HEK293 (cell line): ENCODE data around the gene MALRD1.

Experiments used
- CTCF ChIA-PET: fragments of 350-600 bp; formaldehyde crosslinking; extraction: SDS; loops from one replicate; lab custom pipeline; 2021; ENCODE audit warnings: antibody characterized with exemption; lab: Yijun Ruan, JAX
- POLR2A ChIA-PET: fragments of 300-600 bp; formaldehyde crosslinking; extraction: SDS; loops from one replicate; lab custom pipeline; 2020; ENCODE audit warnings: antibody characterized with exemption, inconsistent platforms; lab: Yijun Ruan, JAX
- H3K27ac ChIP-seq: fragments of 200-500 bp; sonication (Bioruptor generic); 2 replicates; pipeline ENCODE4 v1.5.1; 2014; ENCODE audit warnings: low read depth, low read length, control low read depth, inconsistent platforms; ENCODE audit errors: extremely low read depth
- H3K36me3 ChIP-seq, 2 experiments: fragments of 200-500 bp in 1 of 2; sonication (Bioruptor generic) in 1 of 2; 1 replicate in 1 of 2; 2 replicates in 1 of 2; pipeline ENCODE4 v1.5.1; 2014 to 2017; ENCODE audit warnings: inconsistent platforms in 2 of 2, low read length in 2 of 2; ENCODE audit not compliant: control insufficient read depth in 2 of 2, insufficient read depth in 1 of 2
- H3K4me1 ChIP-seq: fragments of 200-500 bp; sonication (Bioruptor generic); 2 replicates; pipeline ENCODE4 v1.5.1; 2014; ENCODE audit warnings: mild to moderate bottlenecking, low read length, inconsistent platforms; ENCODE audit not compliant: control insufficient read depth, insufficient read depth
- H3K4me3 ChIP-seq: 2 replicates; pipeline ENCODE4 v1.5.1; 2011; ENCODE audit warnings: low read depth, mild to moderate bottlenecking, control low read depth, low read length, moderate library complexity
- H3K9me3 ChIP-seq: fragments of 200-500 bp; sonication (Bioruptor generic); 2 replicates; pipeline ENCODE4 v1.5.1; 2014; ENCODE audit warnings: low read depth, low read length, inconsistent platforms; ENCODE audit not compliant: control insufficient read depth, insufficient read depth
- INSM2 ChIP-seq: fragments of 450-650 bp; formaldehyde crosslinking; IDR thresholded peaks from 2 replicates; pipeline ENCODE4 v1.5.1; 2016; ENCODE audit warnings: missing biosample characterization, missing genetic modification characterization
- PRDM1 ChIP-seq: fragments of 450-650 bp; formaldehyde crosslinking; IDR thresholded peaks from 2 replicates; pipeline ENCODE4; 2016; ENCODE audit warnings: missing biosample characterization, missing genetic modification characterization
- PRDM2 ChIP-seq: fragments of 450-650 bp; formaldehyde crosslinking; IDR thresholded peaks from 2 replicates; pipeline ENCODE4 v1.5.1; 2016; ENCODE audit warnings: missing biosample characterization, missing genetic modification characterization, borderline replicate concordance
- SALL2 ChIP-seq: fragments of 450-650 bp; formaldehyde crosslinking; IDR thresholded peaks from 2 replicates; pipeline ENCODE4 v1.5.0; 2017; ENCODE audit warnings: missing biosample characterization, mild to moderate bottlenecking, missing genetic modification characterization, borderline replicate concordance
- SETDB1 ChIP-seq: IDR thresholded peaks from one replicate; pipeline ENCODE4 v1.6.1; 2017; ENCODE audit warnings: mild to moderate bottlenecking, low read length, moderate library complexity, mixed read lengths; ENCODE audit not compliant: insufficient read length
- ZFP37 ChIP-seq: fragments of 450-650 bp; formaldehyde crosslinking; IDR thresholded peaks from 2 replicates; pipeline ENCODE4 v1.5.1; 2016; ENCODE audit warnings: missing biosample characterization, missing genetic modification characterization
- ZNF121 ChIP-seq: fragments of 450-650 bp; formaldehyde crosslinking; IDR thresholded peaks from 2 replicates; pipeline ENCODE4 v1.5.1; 2016; ENCODE audit warnings: missing biosample characterization, missing genetic modification characterization
- ZNF174 ChIP-seq: fragments of 450-650 bp; formaldehyde crosslinking; IDR thresholded peaks from 2 replicates; pipeline ENCODE4 v1.5.0; 2017; ENCODE audit warnings: missing biosample characterization, mild to moderate bottlenecking, missing genetic modification characterization
- ZNF324 ChIP-seq: fragments of 450-650 bp; formaldehyde crosslinking; IDR thresholded peaks from 2 replicates; pipeline ENCODE4 v1.5.1; 2016; ENCODE audit warnings: missing biosample characterization, missing genetic modification characterization
- ZNF366 ChIP-seq: fragments of 450-650 bp; formaldehyde crosslinking; conservative IDR thresholded peaks from 2 replicates; pipeline ENCODE4 v1.5.1; 2016; ENCODE audit warnings: missing biosample characterization, missing genetic modification characterization
- ZNF416 ChIP-seq: fragments of 450-650 bp; formaldehyde crosslinking; IDR thresholded peaks from 2 replicates; pipeline ENCODE4 v1.5.1; 2016; ENCODE audit warnings: missing biosample characterization, missing genetic modification characterization
- ZNF426 ChIP-seq: fragments of 450-650 bp; formaldehyde crosslinking; IDR thresholded peaks from 2 replicates; pipeline ENCODE4 v1.5.1; 2017; ENCODE audit warnings: missing biosample characterization, missing genetic modification characterization, mild to moderate bottlenecking, inconsistent platforms, moderate library complexity
- ZNF488 ChIP-seq: fragments of 450-650 bp; formaldehyde crosslinking; IDR thresholded peaks from 2 replicates; pipeline ENCODE4 v1.5.1; 2016; ENCODE audit warnings: missing biosample characterization, missing genetic modification characterization
- ZNF548 ChIP-seq: fragments of 450-650 bp; formaldehyde crosslinking; IDR thresholded peaks from 2 replicates; pipeline ENCODE4 v1.5.1; 2016; ENCODE audit warnings: missing biosample characterization, missing genetic modification characterization
- ZNF555 ChIP-seq: fragments of 450-650 bp; formaldehyde crosslinking; conservative IDR thresholded peaks from 2 replicates; pipeline ENCODE4 v1.5.1; 2017; ENCODE audit warnings: missing biosample characterization, mild to moderate bottlenecking, missing genetic modification characterization, inconsistent platforms
- ZNF585B ChIP-seq: fragments of 450-650 bp; formaldehyde crosslinking; IDR thresholded peaks from 2 replicates; pipeline ENCODE4 v1.5.1; 2016; ENCODE audit warnings: missing biosample characterization, missing genetic modification characterization
- ZNF600 ChIP-seq: fragments of 450-650 bp; formaldehyde crosslinking; IDR thresholded peaks from 2 replicates; pipeline ENCODE4 v1.5.1; 2016; ENCODE audit warnings: missing biosample characterization, missing genetic modification characterization
- ZNF664 ChIP-seq: fragments of 450-650 bp; formaldehyde crosslinking; IDR thresholded peaks from 2 replicates; pipeline ENCODE4 v1.5.1; 2016; ENCODE audit warnings: missing biosample characterization, missing genetic modification characterization
- ZNF76 ChIP-seq: fragments of 450-650 bp; formaldehyde crosslinking; IDR thresholded peaks from 2 replicates; pipeline ENCODE4; 2016; ENCODE audit warnings: low read depth, missing biosample characterization, missing genetic modification characterization, borderline replicate concordance
- ZNF791 ChIP-seq: fragments of 450-650 bp; formaldehyde crosslinking; IDR thresholded peaks from 2 replicates; pipeline ENCODE4 v1.5.1; 2016; ENCODE audit warnings: missing biosample characterization, missing genetic modification characterization

MALRD1 gene

GRCh38 chr10:19578571-19578970 is 530.0 kb downstream of the MALRD1 start:
- ChIA-PET POLR2A (no interaction called here), CTCF (interaction anchor here (0.5 kb wide), 1 partner anchor 70 kb away, joined by 4 read pairs; no protein-coding TSS in a partner anchor)
- no peak overlapping the region for H3K27ac ChIP-seq
- H3K4me3 ChIP-seq: no peak overlapping the region
- H3K9me3 ChIP-seq: no peaks in the 10 kb centered on the region
- no peak for TF ChIP-seq ZNF791
- no peak for TF ChIP-seq PRDM1 (tag by site-specific recombination)
- TF ChIP-seq ZNF426 (tag by site-specific recombination): no peak
- TF ChIP-seq ZNF76 (tag by site-specific recombination): no peak
- TF ChIP-seq ZNF555 (tag by site-specific recombination): no peak
- TF ChIP-seq ZNF548: no peak
- TF ChIP-seq ZNF121 (tag by site-specific recombination): no peak
- TF ChIP-seq ZNF366: no peak
- no peak for TF ChIP-seq ZNF324 (tag by site-specific recombination)
- TF ChIP-seq ZNF174 (tag by site-specific recombination): no peak
- TF ChIP-seq ZNF600: no peak
- TF ChIP-seq ZNF585B (tag by site-specific recombination): no peak
- no peak for TF ChIP-seq INSM2 (tag by site-specific recombination)
- TF ChIP-seq ZNF488 (tag by site-specific recombination): no peak
- no peaks in the 10 kb centered on the region for H3K36me3 ChIP-seq
- no peaks in the 10 kb centered on the region for H3K4me1 ChIP-seq

GRCh38 chr10:19579761-19580545 is 531.4 kb downstream of the MALRD1 start:
- no peaks in the 10 kb centered on the region for H3K4me1 ChIP-seq
- H3K27ac ChIP-seq: no peak overlapping the region
- CTCF ChIA-PET: no interaction called here
- H3K4me3 ChIP-seq: no peak overlapping the region
- H3K36me3 ChIP-seq: no peaks in the 10 kb centered on the region
- POLR2A ChIA-PET: no interaction called here
- TF ChIP-seq ZFP37 (tag by site-specific recombination) (no peak), PRDM2 (tag by site-specific recombination) (no peak), ZNF664 (tag by site-specific recombination) (no peak), SETDB1 (no peak), SALL2 (tag by site-specific recombination) (no peak), ZNF416 (tag by site-specific recombination) (no peak)
- no peaks in the 10 kb centered on the region for H3K9me3 ChIP-seq
